Endothelial cell of umbilical vein (primary cell): ENCODE measurements around the gene DDX24. TPM values are rescaled to one million over a fixed set of nuclear protein-coding genes. Genes with fewer than 3 reads are reported as not detected.

ENCODE experiments used
- BruUV-seq: library from RNA; stranded (reverse); fragments of 400-500 nt; replicated peaks from 2 replicates; lab custom pipeline; 2021; lab: Mats Ljungman, UMichigan
- CTCF ChIA-PET: fragments of 300-600, 350-600 bp; sonication (Branson Sonifier 250); formaldehyde crosslinking; loops from one replicate; lab custom pipeline; 2021; ENCODE audit warnings: antibody characterized with exemption, inconsistent platforms; lab: Charles Lee
- POLR2A ChIA-PET: fragments of 300-600, 350-600 bp; sonication (Branson Sonifier 250); formaldehyde crosslinking; loops from one replicate; lab custom pipeline; 2021; ENCODE audit warnings: antibody characterized with exemption, inconsistent platforms; lab: Charles Lee
- DNase-seq: peaks from one replicate; pipeline ENCODE4 v3.0.0-alpha.2; 2011; ENCODE audit warnings: low read depth, low spot score
- FAIRE-seq: peaks from 2 replicates; lab custom pipeline; 2011; peaks lifted over from hg19 to GRCh38; lab: Jason Lieb, UNC
- H2AFZ ChIP-seq: 2 replicates; pipeline ENCODE4 v1.6.0; 2012; ENCODE audit warnings: low read depth, low read length, control low read depth, inconsistent platforms
- H3K27ac ChIP-seq: 2 replicates; pipeline ENCODE4 v1.5.1; 2011; ENCODE audit warnings: low read depth, mild to moderate bottlenecking, control low read depth, low read length, moderate library complexity; ENCODE audit not compliant: insufficient read depth
- H3K27me3 ChIP-seq, 2 experiments: 2 replicates each; pipeline versions ENCODE4 v1.6.0 to v1.6.1; 2011; ENCODE audit warnings: low read length in 2 of 2, mixed read lengths in 1 of 2; ENCODE audit not compliant: control insufficient read depth in 2 of 2, insufficient read depth in 2 of 2
- H3K36me3 ChIP-seq, 2 experiments: 2 replicates in 1 of 2; 3 replicates in 1 of 2; pipeline ENCODE4 v1.5.1; 2011; ENCODE audit warnings: low read length in 2 of 2, mild to moderate bottlenecking in 1 of 2, moderate library complexity in 1 of 2; ENCODE audit not compliant: control insufficient read depth in 2 of 2, insufficient read depth in 2 of 2; ENCODE audit errors: extremely low read depth in 1 of 2
- H3K4me1 ChIP-seq: 3 replicates; pipeline ENCODE4 v1.5.1; 2011; ENCODE audit warnings: mild to moderate bottlenecking, low read length; ENCODE audit not compliant: control insufficient read depth, insufficient read depth; ENCODE audit errors: extremely low read depth
- H3K4me2 ChIP-seq: 2 replicates; pipeline ENCODE4 v1.6.1; 2011; ENCODE audit warnings: low read length, control low read depth, mixed read lengths; ENCODE audit not compliant: insufficient read depth
- H3K4me3 ChIP-seq, 3 experiments: fragments of 200-600 bp in 1 of 3; sonication (generic), shearing (Covaris generic) in 1 of 3; replicated peaks in 1 of 3; 2 replicates each; pipeline ENCODE4 v1.5.1; 2011 to 2016; ENCODE audit warnings: control low read depth in 3 of 3, low read length in 3 of 3, mild to moderate bottlenecking in 2 of 3, inconsistent platforms in 1 of 3, low read depth in 1 of 3, moderate library complexity in 1 of 3; ENCODE audit not compliant: insufficient read depth in 1 of 3
- H3K79me2 ChIP-seq: 2 replicates; pipeline ENCODE4 v1.6.0; 2012; ENCODE audit warnings: low read length, inconsistent platforms; ENCODE audit not compliant: control insufficient read depth, insufficient read depth
- H3K9ac ChIP-seq: replicated peaks from 2 replicates; pipeline ENCODE3; 2011; ENCODE audit warnings: low read length, control low read depth; ENCODE audit not compliant: insufficient read depth; ENCODE audit errors: extremely low read depth
- H3K9me1 ChIP-seq: replicated peaks from 3 replicates; pipeline ENCODE4 v1.6.0; 2011; ENCODE audit warnings: mild to moderate bottlenecking, low read length; ENCODE audit not compliant: control insufficient read depth, insufficient read depth; ENCODE audit errors: extremely low read depth
- H3K9me3 ChIP-seq: replicated peaks from 2 replicates; pipeline ENCODE4 v1.5.1; 2012; ENCODE audit warnings: low read length, inconsistent platforms; ENCODE audit not compliant: control insufficient read depth, insufficient read depth
- H4K20me1 ChIP-seq: replicated peaks from 2 replicates; pipeline ENCODE3; 2011; ENCODE audit warnings: mild to moderate bottlenecking, low read length; ENCODE audit not compliant: control insufficient read depth, insufficient read depth; ENCODE audit errors: extremely low read depth
- CTCF ChIP-seq, 2 donors: IDR thresholded peaks; 1 replicate in 1 of 2; 2 replicates in 1 of 2; pipeline ENCODE4 v1.5.1; 2011; ENCODE audit warnings: low read length in 2 of 2, mild to moderate bottlenecking in 2 of 2, moderate library complexity in 2 of 2, control low read depth in 1 of 2, inconsistent platforms in 1 of 2, low read depth in 1 of 2; ENCODE audit not compliant: insufficient read depth in 1 of 2; ENCODE audit errors: extremely low read depth in 1 of 2
- EZH2 ChIP-seq: IDR thresholded peaks from 2 replicates; pipeline ENCODE4 v1.6.1; 2012; ENCODE audit warnings: borderline replicate concordance, low read depth, mild to moderate bottlenecking, moderate library complexity, low read length, inconsistent platforms; ENCODE audit not compliant: severe bottlenecking
- FOS ChIP-seq: IDR thresholded peaks from 2 replicates; pipeline ENCODE4 v1.6.1; 2011; ENCODE audit warnings: mild to moderate bottlenecking, low read length, moderate library complexity, borderline replicate concordance; ENCODE audit not compliant: insufficient read depth
- GATA2 ChIP-seq: IDR thresholded peaks from 2 replicates; pipeline ENCODE4 v1.7.0; 2011; ENCODE audit warnings: low read depth, mild to moderate bottlenecking, moderate library complexity, mixed read lengths, low read length; ENCODE audit not compliant: insufficient read length, insufficient read depth
- JUN ChIP-seq: IDR thresholded peaks from 2 replicates; pipeline ENCODE4 v1.6.1; 2011; ENCODE audit warnings: borderline replicate concordance, low read depth; ENCODE audit not compliant: insufficient read length, insufficient read depth
- MAX ChIP-seq: IDR thresholded peaks from 2 replicates; pipeline ENCODE4 v1.6.1; 2011; ENCODE audit not compliant: insufficient read depth, insufficient read length
- MYC ChIP-seq: IDR thresholded peaks from one replicate; pipeline ENCODE4 v1.6.1; 2011; ENCODE audit warnings: mild to moderate bottlenecking, low read depth, low read length
- POLR2A ChIP-seq: IDR thresholded peaks from 2 replicates; pipeline ENCODE4 v1.6.1; 2012; ENCODE audit warnings: low read depth, mild to moderate bottlenecking, control low read depth, low read length
- POLR2AphosphoS5 ChIP-seq: IDR thresholded peaks from 2 replicates; pipeline ENCODE4 v1.6.1; 2012; ENCODE audit warnings: low read depth, mild to moderate bottlenecking, control low read depth, low read length, moderate library complexity; ENCODE audit not compliant: insufficient read depth
- dilution Hi-C: fragments of 300-500 bp; cut with MboI; formaldehyde crosslinking; loops from one replicate; pipeline ENCODE4 v1.15.0; 2019; ENCODE audit warnings: low sequenced_read_pairs; ENCODE audit not compliant: extremely low pct_ligation_motif_present
- intact Hi-C: fragments of 100-400 bp; cut with micrococcal nuclease; formaldehyde crosslinking; loops from one replicate; pipeline ENCODE4 v1.10.0; 2022
- polyA plus RNA-seq, 4 experiments: library from polyadenylated mRNA; depleted of rRNA in 3 of 4; stranded (reverse) in 3 of 4; unstranded in 1 of 4; fragments of >200 nt; gene quantifications; 2 replicates each; pipeline versions ENCODE4 v1.2.1 to v1.2.3, GENCODE V29; 2011 to 2012; ENCODE audit warnings: missing spikeins in 1 of 4
- total RNA-seq: library from RNA; stranded (reverse); gene quantifications from 2 replicates; pipeline ENCODE4 v1.2.3, GENCODE V29; 2021

Gene DDX24
- total and polyA plus RNA-seq, 2 donors (not counting 3 experiments of a cell fraction or from before 2014, with no cell fraction given) = 88.3 to 141 TPM

- H3K4me3 ChIP-seq = no peak overlapping the region
- FAIRE-seq (no peak), DNase-seq (peak; percentile 30)
- no peaks in the 10 kb centered on the region for H3K9me3 ChIP-seq
- H2AFZ ChIP-seq = no peak overlapping the region
- ChIA-PET CTCF (interaction anchor here (1.4 to 6.1 kb wide), 3 partner anchors 18 to 85 kb away, joined by 3 to 67 read pairs (median 8); partner anchors contain the start of gene IFI27L2), POLR2A (no interaction called here)
- H4K20me1 ChIP-seq = no peaks in the 10 kb centered on the region
- H3K27ac ChIP-seq = no peak overlapping the region
- H3K27me3 ChIP-seq = no peaks in the 10 kb centered on the region
- intact Hi-C loops = loop anchor here (10.0 kb wide), 1 partner anchor 1059 kb away; no protein-coding TSS in a partner anchor
- no peak overlapping the region for H3K9ac ChIP-seq
- TF ChIP-seq POLR2AphosphoS5 (no peak), JUN (no peak), EZH2 (no peak), FOS (no peak), MYC (no peak), MAX (no peak), CTCF (IDR thresholded peaks at IDR 0.05; ENCODE audit: extremely low read depth in 1 of 2, insufficient read depth in 1 of 2, low read depth in 1 of 2, low read length in 2 of 2) (no peak), POLR2A (no peak), GATA2 (no peak)
- dilution Hi-C loops = no loop called here
- no peaks in the 10 kb centered on the region for H3K36me3 ChIP-seq
- H3K79me2 ChIP-seq = no peaks in the 10 kb centered on the region
- H3K4me1 ChIP-seq = peaks cover 19% of the 10 kb centered on the region
- no peaks in the 10 kb centered on the region for H3K9me1 ChIP-seq
- H3K4me2 ChIP-seq = no peak overlapping the region
- no TSS peak for BruUV-seq
Measured at GRCh38 chr14:94113490-94113889, 32.5 kb upstream of the DDX24 start.
